ENCODE results near the gene POLR2C.

POLR2C gene

DNA sequence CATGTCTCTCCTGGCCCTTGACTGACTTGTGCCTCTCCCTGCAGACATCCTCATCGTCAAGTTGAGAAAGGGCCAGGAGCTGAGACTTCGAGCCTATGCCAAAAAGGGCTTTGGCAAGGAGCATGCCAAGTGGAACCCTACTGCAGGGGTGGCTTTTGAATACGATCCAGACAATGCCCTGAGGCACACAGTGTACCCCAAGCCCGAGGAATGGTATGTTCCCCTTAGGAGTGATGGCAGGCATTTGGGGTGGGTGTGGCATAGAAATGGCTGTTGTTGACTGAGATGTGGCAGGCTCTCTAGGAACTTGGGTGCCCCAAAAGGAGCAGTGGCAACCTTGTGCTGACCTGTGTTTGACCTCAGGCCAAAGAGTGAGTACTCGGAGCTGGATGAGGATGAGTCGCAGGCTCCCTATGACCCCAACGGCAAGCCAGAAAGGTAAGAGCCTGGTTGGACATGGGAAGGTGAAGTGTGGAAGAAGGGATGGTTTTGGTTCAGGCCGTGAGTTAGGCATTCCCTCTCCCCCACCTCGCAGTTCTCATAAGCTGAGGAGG is 7.5 kb downstream of the POLR2C start:
- DNase-seq (ENCODE audit: low read depth), result no peak
- TF ChIP-seq, protein P1, sequence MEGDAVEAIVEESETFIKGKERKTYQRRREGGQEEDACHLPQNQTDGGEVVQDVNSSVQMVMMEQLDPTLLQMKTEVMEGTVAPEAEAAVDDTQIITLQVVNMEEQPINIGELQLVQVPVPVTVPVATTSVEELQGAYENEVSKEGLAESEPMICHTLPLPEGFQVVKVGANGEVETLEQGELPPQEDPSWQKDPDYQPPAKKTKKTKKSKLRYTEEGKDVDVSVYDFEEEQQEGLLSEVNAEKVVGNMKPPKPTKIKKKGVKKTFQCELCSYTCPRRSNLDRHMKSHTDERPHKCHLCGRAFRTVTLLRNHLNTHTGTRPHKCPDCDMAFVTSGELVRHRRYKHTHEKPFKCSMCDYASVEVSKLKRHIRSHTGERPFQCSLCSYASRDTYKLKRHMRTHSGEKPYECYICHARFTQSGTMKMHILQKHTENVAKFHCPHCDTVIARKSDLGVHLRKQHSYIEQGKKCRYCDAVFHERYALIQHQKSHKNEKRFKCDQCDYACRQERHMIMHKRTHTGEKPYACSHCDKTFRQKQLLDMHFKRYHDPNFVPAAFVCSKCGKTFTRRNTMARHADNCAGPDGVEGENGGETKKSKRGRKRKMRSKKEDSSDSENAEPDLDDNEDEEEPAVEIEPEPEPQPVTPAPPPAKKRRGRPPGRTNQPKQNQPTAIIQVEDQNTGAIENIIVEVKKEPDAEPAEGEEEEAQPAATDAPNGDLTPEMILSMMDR (conservative IDR thresholded peaks at IDR 0.05; ENCODE audit: control insufficient read depth, insufficient read depth, low read depth, low read length), result no peak
- H3K4me3 ChIP-seq (ENCODE audit: control insufficient read depth, low read depth, low read length), result no peak overlapping the region

- TF ChIP-seq, protein P1 (conservative IDR thresholded peaks at IDR 0.05; ENCODE audit: control insufficient read depth, insufficient read depth, low read depth, low read length), result no peak
- H3K4me3 ChIP-seq (ENCODE audit: control insufficient read depth, low read depth, low read length), result no peak overlapping the region
- DNase-seq (ENCODE audit: low read depth), result peak; percentile 53
These were observed 8.2 kb downstream of the POLR2C start for GRCh38 chr16:57470711-57471110.

DNA sequence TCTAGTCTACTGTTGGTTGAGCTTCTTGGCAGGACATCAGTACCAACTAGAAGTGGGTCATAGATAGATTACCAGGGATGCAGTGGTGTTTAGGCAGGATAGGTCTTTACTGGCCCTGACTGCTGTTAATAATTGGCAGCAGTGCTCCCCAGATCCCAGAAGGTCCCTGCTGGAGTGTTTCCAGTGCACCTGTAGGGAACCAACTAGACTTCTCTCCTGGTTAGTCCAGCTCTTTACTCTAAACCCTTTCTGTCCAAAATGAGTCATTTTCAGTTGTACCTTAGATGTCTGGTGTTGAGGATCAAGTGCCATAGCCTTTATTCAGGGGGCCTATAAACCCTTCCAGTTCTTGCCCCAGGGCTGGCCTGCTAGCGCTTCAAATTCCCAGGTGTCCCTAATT is 8.7 kb downstream of the POLR2C start:
- H3K4me3 ChIP-seq (ENCODE audit: control insufficient read depth, low read depth, low read length), result no peak overlapping the region
- DNase-seq (ENCODE audit: low read depth), result no peak
- TF ChIP-seq, protein P1 (conservative IDR thresholded peaks at IDR 0.05; ENCODE audit: control insufficient read depth, insufficient read depth, low read depth, low read length), result no peak

DNA sequence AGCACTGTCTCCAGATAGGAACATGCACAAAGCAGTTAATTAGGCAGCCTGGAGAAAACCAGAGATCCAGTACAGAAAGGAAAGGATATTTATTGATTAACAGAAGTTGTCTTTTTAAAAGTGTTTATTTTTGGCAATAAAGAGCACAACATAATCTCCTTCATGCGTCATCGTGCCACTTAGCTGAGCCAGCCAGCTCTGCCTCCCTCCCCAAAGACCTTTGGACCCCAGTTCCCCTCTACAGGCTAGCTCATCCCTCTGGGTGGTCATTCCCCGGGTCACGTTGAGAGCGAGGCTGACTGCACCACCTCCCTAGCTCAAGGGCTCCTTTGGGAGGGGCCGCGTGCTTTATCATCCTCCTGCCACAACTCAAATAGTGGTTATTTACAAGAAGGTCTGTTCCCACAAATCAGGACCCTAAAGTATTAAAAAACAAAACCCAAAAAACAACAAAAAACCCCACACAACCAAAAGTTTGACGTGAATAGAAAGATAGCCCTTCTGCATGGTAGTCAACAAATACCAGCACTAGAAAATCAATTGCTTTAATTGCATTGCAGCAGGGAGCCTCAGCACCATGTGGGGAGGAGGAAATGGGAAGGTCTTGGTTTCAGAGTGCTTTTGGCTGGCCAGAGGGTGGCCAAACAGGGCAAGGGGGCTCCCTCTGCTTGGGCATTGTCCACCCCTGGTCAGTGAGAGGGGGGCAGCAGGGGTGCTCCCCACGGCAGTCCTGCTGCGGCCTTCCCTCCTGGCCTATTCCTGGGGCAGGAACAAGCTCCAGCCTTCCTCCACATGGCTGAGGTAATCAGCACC is 9.6 kb downstream of the POLR2C start:
- peak; percentile 18 for DNase-seq (ENCODE audit: low read depth)

GRCh38 chr16:57472665-57473060 is 10.2 kb downstream of the POLR2C start:
- DNase-seq (ENCODE audit: low read depth), result no peak
- TF ChIP-seq, protein P1 (conservative IDR thresholded peaks at IDR 0.05; ENCODE audit: control insufficient read depth, insufficient read depth, low read depth, low read length), result no peak
- no peak overlapping the region for H3K4me3 ChIP-seq (ENCODE audit: control insufficient read depth, low read depth, low read length)

More for the DNA sequence above, 9.6 kb downstream of the POLR2C start:
- no peak overlapping the region for H3K4me3 ChIP-seq (ENCODE audit: control insufficient read depth, low read depth, low read length)
- TF ChIP-seq, protein P1 (conservative IDR thresholded peaks at IDR 0.05; ENCODE audit: control insufficient read depth, insufficient read depth, low read depth, low read length), result no peak

DNA sequence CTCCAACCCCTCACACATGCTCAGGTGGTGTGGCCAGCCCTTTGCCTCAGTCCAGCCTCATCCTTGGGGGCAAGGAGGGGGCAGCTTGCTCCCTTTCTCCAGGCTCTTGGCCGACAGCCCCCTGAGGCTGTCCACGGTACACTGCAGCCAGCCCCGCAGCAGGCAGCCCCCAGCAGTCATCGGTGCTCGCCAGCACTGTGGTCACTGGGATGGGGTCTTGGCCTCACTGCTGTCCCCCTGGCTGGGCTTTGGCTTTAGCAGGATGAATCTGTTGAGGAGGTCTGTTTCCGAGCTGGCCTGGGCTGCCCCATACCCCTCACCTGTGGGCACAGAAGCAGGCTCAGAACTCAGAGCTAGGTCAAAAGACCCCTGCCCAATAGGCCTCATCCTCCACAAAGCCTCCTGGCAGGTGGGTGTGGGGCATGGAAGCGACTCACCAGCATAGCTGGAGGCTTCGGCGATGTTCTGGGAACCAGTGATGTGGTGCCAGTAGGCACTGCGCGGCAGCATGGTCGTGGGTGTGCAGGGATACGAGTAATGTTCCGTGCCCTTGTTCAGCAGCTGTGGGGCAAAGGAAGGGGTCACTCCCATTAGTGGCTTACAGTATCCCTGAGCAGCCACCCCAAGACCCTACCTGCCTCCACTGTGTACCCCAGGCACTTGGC is 10.8 kb downstream of the POLR2C start:
- no peak overlapping the region for H3K4me3 ChIP-seq (ENCODE audit: control insufficient read depth, low read depth, low read length)
- DNase-seq (ENCODE audit: low read depth), result no peak
- TF ChIP-seq, protein P1 (conservative IDR thresholded peaks at IDR 0.05; ENCODE audit: control insufficient read depth, insufficient read depth, low read depth, low read length), result no peak
